ENCODE data around the gene CDKN2B-AS1. TPM values are rescaled to one million over a fixed set of nuclear protein-coding genes. Genes with fewer than 3 reads are reported as not detected.

The CDKN2B-AS1 gene
- total and polyA plus RNA-seq, 11 donors, result 0.38 to 0.80 (median 0.54) TPM; not detected in 6

- no peak for ATAC-seq
- peaks cover 0 to 27% (median 5%) of the 10 kb centered on the region in 12 donors for H3K4me1 ChIP-seq
- intact Hi-C loops (cut with DNase I), result loop anchor here in 2 of 10 donors (10.0 kb wide), 3 partner anchors 57 to 183 kb away; no protein-coding TSS in a partner anchor
- TF ChIP-seq, protein P1, sequence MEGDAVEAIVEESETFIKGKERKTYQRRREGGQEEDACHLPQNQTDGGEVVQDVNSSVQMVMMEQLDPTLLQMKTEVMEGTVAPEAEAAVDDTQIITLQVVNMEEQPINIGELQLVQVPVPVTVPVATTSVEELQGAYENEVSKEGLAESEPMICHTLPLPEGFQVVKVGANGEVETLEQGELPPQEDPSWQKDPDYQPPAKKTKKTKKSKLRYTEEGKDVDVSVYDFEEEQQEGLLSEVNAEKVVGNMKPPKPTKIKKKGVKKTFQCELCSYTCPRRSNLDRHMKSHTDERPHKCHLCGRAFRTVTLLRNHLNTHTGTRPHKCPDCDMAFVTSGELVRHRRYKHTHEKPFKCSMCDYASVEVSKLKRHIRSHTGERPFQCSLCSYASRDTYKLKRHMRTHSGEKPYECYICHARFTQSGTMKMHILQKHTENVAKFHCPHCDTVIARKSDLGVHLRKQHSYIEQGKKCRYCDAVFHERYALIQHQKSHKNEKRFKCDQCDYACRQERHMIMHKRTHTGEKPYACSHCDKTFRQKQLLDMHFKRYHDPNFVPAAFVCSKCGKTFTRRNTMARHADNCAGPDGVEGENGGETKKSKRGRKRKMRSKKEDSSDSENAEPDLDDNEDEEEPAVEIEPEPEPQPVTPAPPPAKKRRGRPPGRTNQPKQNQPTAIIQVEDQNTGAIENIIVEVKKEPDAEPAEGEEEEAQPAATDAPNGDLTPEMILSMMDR (IDR thresholded peaks at IDR 0.05), result no peak
- no peak for TF ChIP-seq POLR2A (IDR thresholded peaks at IDR 0.05)
- 65 to 96% (median 87%) methylated on average over 1 of the region's 1 CpG for WGBS, 4 donors
- DNase-seq, result no peak
- H3K27me3 ChIP-seq, result peaks cover 0 to 29% (median 14%) of the 10 kb centered on the region in 9 donors
- H3K4me3 ChIP-seq, result no peak overlapping the region
- no peaks in the 10 kb centered on the region for H3K9me3 ChIP-seq
- no peak overlapping the region for H3K27ac ChIP-seq
- H3K36me3 ChIP-seq, result no peaks in the 10 kb centered on the region
These were observed 2.9 kb downstream of the CDKN2B-AS1 start for GRCh38 chr9:21997480-21997879.

GRCh38 chr9:21998026-21998425 is 3.4 kb downstream of the CDKN2B-AS1 start:
- H3K4me1 ChIP-seq, result peaks cover 0 to 27% (median 5%) of the 10 kb centered on the region in 12 donors
- TF ChIP-seq, protein P1 (IDR thresholded peaks at IDR 0.05), result no peak
- TF ChIP-seq POLR2A (IDR thresholded peaks at IDR 0.05), result no peak
- intact Hi-C loops (cut with DNase I), result loop anchor here in 2 of 10 donors (10.0 kb wide), 3 partner anchors 57 to 183 kb away; no protein-coding TSS in a partner anchor
- H3K4me3 ChIP-seq, result no peak overlapping the region
- ATAC-seq (no peak), DNase-seq (no peak)
- H3K27me3 ChIP-seq, result peaks cover 0 to 30% (median 12%) of the 10 kb centered on the region in 9 donors
- no peaks in the 10 kb centered on the region for H3K9me3 ChIP-seq
- 68 to 92% (median 80%) methylated on average over 2 of the region's 2 CpGs for WGBS, 4 donors
- no peaks in the 10 kb centered on the region for H3K36me3 ChIP-seq
- no peak overlapping the region for H3K27ac ChIP-seq

DNA sequence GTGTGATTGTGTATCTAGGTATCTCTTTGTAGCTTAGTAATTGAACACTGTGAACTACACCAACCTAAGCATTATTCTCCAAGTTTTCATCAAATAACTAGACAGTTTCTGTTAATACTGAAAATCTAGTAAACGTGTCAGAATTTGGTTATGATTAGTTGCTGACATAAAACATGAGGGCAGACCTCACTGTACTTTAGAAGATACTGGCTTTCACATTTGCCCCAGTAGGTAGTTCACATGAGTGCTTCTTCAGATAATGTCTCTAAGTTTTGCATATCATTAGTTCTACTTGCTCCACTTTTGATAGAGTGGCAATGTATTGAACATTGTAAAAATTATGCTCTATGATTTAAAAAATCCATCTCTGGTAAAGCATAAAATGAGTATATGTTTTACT is 7.4 kb downstream of the CDKN2B-AS1 start:
- intact Hi-C loops (cut with DNase I), result loop anchor here in 5 of 10 donors (10.0 kb wide), 3 partner anchors 113 to 197 kb away; partner anchors contain the start of gene MTAP (in 1 of the 5)
- H3K27ac ChIP-seq, result no peak overlapping the region
- H3K4me1 ChIP-seq, result peaks cover 0 to 9% (median 0%) of the 10 kb centered on the region in 12 donors
- no peak overlapping the region for H3K4me3 ChIP-seq
- TF ChIP-seq POLR2A (IDR thresholded peaks at IDR 0.05), result no peak
- TF ChIP-seq, protein P1 (IDR thresholded peaks at IDR 0.05), result no peak
- peaks cover 4 to 58% (median 21%) of the 10 kb centered on the region in 9 donors for H3K27me3 ChIP-seq
- no peak for DNase-seq
- 27 to 76% (median 70%) methylated on average over 1 of the region's 1 CpG for WGBS, 4 donors
- no peaks in the 10 kb centered on the region for H3K36me3 ChIP-seq
- ATAC-seq, result no peak
- no peaks in the 10 kb centered on the region for H3K9me3 ChIP-seq

- no peak for TF ChIP-seq POLR2A (IDR thresholded peaks at IDR 0.05)
- TF ChIP-seq, protein P1 (IDR thresholded peaks at IDR 0.05), result no peak
- DNase-seq (no peak), ATAC-seq (no peak)
- intact Hi-C loops (cut with DNase I), result loop anchor here in 7 of 10 donors (5.0 to 10.0 kb wide), 7 partner anchors 38 to 668 kb away; partner anchors contain the start of genes KLHL9 (in 1 of the 7) and MTAP (in 1 of the 7)
- H3K4me1 ChIP-seq, result peaks cover 0 to 22% (median 7%) of the 10 kb centered on the region in 12 donors
- no peak overlapping the region for H3K4me3 ChIP-seq
- peaks cover 10 to 60% (median 26%) of the 10 kb centered on the region in 9 donors for H3K27me3 ChIP-seq
- H3K9me3 ChIP-seq, result no peaks in the 10 kb centered on the region
- no peaks in the 10 kb centered on the region for H3K36me3 ChIP-seq
- 28 to 62% (median 47%) methylated on average over 23 to 25 of the region's 25 CpGs for WGBS, 4 donors
- H3K27ac ChIP-seq, result no peak overlapping the region
These were observed 10.6 kb downstream of the CDKN2B-AS1 start for GRCh38 chr9:22005021-22005701.
